IMR-90 (cell line): Measurements from ENCODE around the gene AGAP1. TPM values are rescaled to one million over a fixed set of nuclear protein-coding genes. Genes with fewer than 3 reads are reported as not detected.

ENCODE experiments used
- ATAC-seq: fragments of 200-7000 bp; cut with Tn5 transposase; 2 replicates; pipeline ENCODE4 v1.9.1; 2020; ENCODE audit warnings: low read depth, mild to moderate bottlenecking, moderate library complexity
- BruUV-seq: library from RNA; stranded (reverse); fragments of 400-500 nt; replicated peaks from 2 replicates; lab custom pipeline; 2021; lab: Mats Ljungman, UMichigan
- CTCF ChIA-PET: fragments of 300-600 bp; formaldehyde crosslinking; extraction: SDS; loops from one replicate; lab custom pipeline; 2021; ENCODE audit warnings: antibody characterized with exemption; lab: Yijun Ruan, JAX
- POLR2A ChIA-PET: fragments of 300-600 bp; sonication (Branson Sonifier 250); formaldehyde crosslinking; loops from one replicate; lab custom pipeline; 2022; ENCODE audit warnings: antibody characterized with exemption; ENCODE audit not compliant: unreplicated experiment; lab: Charles Lee
- DNase-seq: peaks from one replicate; pipeline ENCODE4 v3.0.0; 2013
- H2AFZ ChIP-seq: replicated peaks from 2 replicates; pipeline ENCODE3; 2013; ENCODE audit warnings: low read length, mild to moderate bottlenecking; ENCODE audit not compliant: poor library complexity
- H2AK5ac ChIP-seq: 2 replicates; pipeline ENCODE4 v1.6.1; 2013; ENCODE audit warnings: low read depth, low read length, inconsistent platforms
- H2AK9ac ChIP-seq: replicated peaks from 2 replicates; pipeline ENCODE3; 2013; ENCODE audit warnings: mild to moderate bottlenecking, low read depth, low read length, moderate library complexity; ENCODE audit not compliant: poor library complexity
- H2BK120ac ChIP-seq: 2 replicates; pipeline ENCODE4 v1.6.1; 2013; ENCODE audit warnings: low read depth, low read length, inconsistent platforms
- H2BK15ac ChIP-seq: 3 replicates; pipeline ENCODE4 v1.6.1; 2013; ENCODE audit warnings: low read depth, low read length, inconsistent platforms
- H2BK20ac ChIP-seq: 2 replicates; pipeline ENCODE4 v1.6.1; 2013; ENCODE audit warnings: low read depth, mild to moderate bottlenecking, inconsistent platforms, low read length, moderate library complexity
- H2BK5ac ChIP-seq: 2 replicates; pipeline ENCODE4 v1.6.1; 2013; ENCODE audit warnings: mild to moderate bottlenecking, low read depth, low read length, inconsistent platforms; ENCODE audit not compliant: poor library complexity, severe bottlenecking
- H3K14ac ChIP-seq: replicated peaks from 2 replicates; pipeline ENCODE4 v1.6.1; 2013; ENCODE audit warnings: low read depth, low read length, inconsistent platforms
- H3K18ac ChIP-seq: 2 replicates; pipeline ENCODE4 v1.6.1; 2013; ENCODE audit warnings: low read depth, low read length, control low read depth
- H3K23ac ChIP-seq: 2 replicates; pipeline ENCODE4 v1.6.1; 2013; ENCODE audit warnings: low read depth, low read length, inconsistent platforms
- H3K27ac ChIP-seq: 2 replicates; pipeline ENCODE4 v1.5.1; 2013; ENCODE audit warnings: mild to moderate bottlenecking, control low read depth, low read length; ENCODE audit not compliant: insufficient read depth
- H3K27me3 ChIP-seq: 2 replicates; pipeline ENCODE4 v1.6.1; 2013; ENCODE audit warnings: low read length; ENCODE audit not compliant: control insufficient read depth, insufficient read depth
- H3K36me3 ChIP-seq: 2 replicates; pipeline ENCODE4 v1.6.1; 2013; ENCODE audit warnings: low read length, mixed read lengths; ENCODE audit not compliant: control insufficient read depth, insufficient read depth
- H3K4ac ChIP-seq: 2 replicates; pipeline ENCODE4 v1.6.1; 2013; ENCODE audit warnings: low read depth, low read length, inconsistent platforms
- H3K4me1 ChIP-seq: 2 replicates; pipeline ENCODE4 v1.6.1; 2013; ENCODE audit warnings: low read length, mixed read lengths; ENCODE audit not compliant: control insufficient read depth, insufficient read depth
- H3K4me2 ChIP-seq: 2 replicates; pipeline ENCODE4 v1.6.1; 2013; ENCODE audit warnings: low read depth, mild to moderate bottlenecking, control low read depth, low read length, moderate library complexity
- H3K4me3 ChIP-seq: 2 replicates; pipeline ENCODE4 v1.5.1; 2013; ENCODE audit warnings: low read depth, mild to moderate bottlenecking, control low read depth, low read length, moderate library complexity; ENCODE audit not compliant: insufficient read depth
- H3K56ac ChIP-seq: 2 replicates; pipeline ENCODE4 v1.6.1; 2013; ENCODE audit warnings: low read length, inconsistent platforms; ENCODE audit not compliant: insufficient read depth; ENCODE audit errors: extremely low read depth
- H3K79me1 ChIP-seq, 2 experiments: 2 replicates each; pipeline ENCODE4 v1.6.1; 2013; ENCODE audit warnings: low read length in 2 of 2, inconsistent platforms in 1 of 2, low read depth in 1 of 2
- H3K9ac ChIP-seq: 2 replicates; pipeline ENCODE4 v1.6.1; 2013; ENCODE audit warnings: low read depth, low read length, control low read depth
- H3K9me1 ChIP-seq: 2 replicates; pipeline ENCODE4 v1.6.1; 2013; ENCODE audit warnings: low read length, inconsistent platforms; ENCODE audit not compliant: insufficient read depth
- H3K9me3 ChIP-seq: 2 replicates; pipeline ENCODE4 v1.6.1; 2013; ENCODE audit warnings: low read length; ENCODE audit not compliant: control insufficient read depth, insufficient read depth
- H4K20me1 ChIP-seq: 2 replicates; pipeline ENCODE4 v1.6.1; 2013; ENCODE audit warnings: low read length, inconsistent platforms; ENCODE audit not compliant: insufficient read depth
- H4K5ac ChIP-seq: 2 replicates; pipeline ENCODE4 v1.6.1; 2013; ENCODE audit warnings: mild to moderate bottlenecking, low read depth, low read length, control low read depth
- H4K8ac ChIP-seq, 2 experiments: 2 replicates each; pipeline ENCODE4 v1.6.1; 2013; ENCODE audit warnings: low read depth in 2 of 2, low read length in 2 of 2, control low read depth in 1 of 2, inconsistent platforms in 1 of 2
- H4K91ac ChIP-seq: 2 replicates; pipeline ENCODE4 v1.6.1; 2013; ENCODE audit warnings: low read depth, low read length, inconsistent platforms; ENCODE audit not compliant: insufficient read depth
- BHLHE40 ChIP-seq: fragments of 150-350 bp; IDR thresholded peaks from 2 replicates; pipeline ENCODE4 v1.6.1; 2016; ENCODE audit warnings: mild to moderate bottlenecking, low read depth, low read length
- CEBPB ChIP-seq: IDR thresholded peaks from 2 replicates; pipeline ENCODE4 v1.6.1; 2012; ENCODE audit warnings: low read depth, low read length, improper control_type of control experiment
- CHD1 ChIP-seq: IDR thresholded peaks from 2 replicates; pipeline ENCODE4 v1.6.1; 2012; ENCODE audit warnings: low read depth, low read length, improper control_type of control experiment
- FOS ChIP-seq: fragments of 150-350 bp; IDR thresholded peaks from 2 replicates; pipeline ENCODE4 v1.6.1; 2016; ENCODE audit warnings: low read depth, low read length
- MAFK ChIP-seq: IDR thresholded peaks from 2 replicates; pipeline ENCODE4 v1.6.1; 2012; ENCODE audit warnings: low read depth, low read length, improper control_type of control experiment
- MAZ ChIP-seq: IDR thresholded peaks from 2 replicates; pipeline ENCODE4 v1.6.1; 2012; ENCODE audit warnings: low read depth, mild to moderate bottlenecking, low read length, improper control_type of control experiment, moderate library complexity, borderline replicate concordance
- MXI1 ChIP-seq: IDR thresholded peaks from 2 replicates; pipeline ENCODE4 v1.6.1; 2012; ENCODE audit warnings: low read depth, mild to moderate bottlenecking, low read length, moderate library complexity, borderline replicate concordance
- NFE2L2 ChIP-seq: fragments of 150-350 bp; IDR thresholded peaks from 2 replicates; pipeline ENCODE4 v1.6.1; 2016; ENCODE audit warnings: low read depth, mild to moderate bottlenecking, low read length
- POLR2A ChIP-seq: IDR thresholded peaks from 2 replicates; pipeline ENCODE4 v1.6.1; 2012; ENCODE audit warnings: mild to moderate bottlenecking, low read depth, low read length
- RAD21 ChIP-seq: IDR thresholded peaks from 2 replicates; pipeline ENCODE4 v1.6.1; 2012; ENCODE audit warnings: low read length, improper control_type of control experiment
- RCOR1 ChIP-seq: IDR thresholded peaks from 2 replicates; pipeline ENCODE4 v1.6.1; 2012; ENCODE audit warnings: mild to moderate bottlenecking, low read length, improper control_type of control experiment; ENCODE audit not compliant: insufficient replicate concordance
- RFX5 ChIP-seq: IDR thresholded peaks from 2 replicates; pipeline ENCODE4 v1.8.0; 2012; ENCODE audit warnings: low read depth, mild to moderate bottlenecking, low read length, moderate library complexity
- SMC3 ChIP-seq: fragments of 150-350 bp; IDR thresholded peaks from 2 replicates; pipeline ENCODE4 v1.6.1; 2016; ENCODE audit warnings: low read depth, mild to moderate bottlenecking, antibody characterized with exemption, low read length, moderate library complexity
- whole genome bisulfite sequencing, 2 experiments: methylation state at CpG; one replicate each; pipeline versions ENCODE4 v1.1.5 to v1.1.7; 2013; ENCODE audit warnings: missing lambda C conversion rate in 2 of 2; ENCODE audit not compliant: insufficient read length in 1 of 2; ENCODE audit errors: extremely low coverage in 2 of 2; 5-methylcytosine and 5-hydroxymethylcytosine counted together
- dilution Hi-C: fragments of 300-500 bp; cut with HindIII; formaldehyde crosslinking; loops from one replicate; pipeline ENCODE4 v1.14.3; 2018; ENCODE audit warnings: low sequenced_read_pairs; ENCODE audit not compliant: unreplicated experiment
- in situ Hi-C: fragments of 300-500 bp; cut with MboI; formaldehyde crosslinking; loops from 3 replicates; pipeline ENCODE4 v1.14.3; 2019; ENCODE audit warnings: low sequenced_read_pairs, inconsistent platforms, mixed read lengths
- intact Hi-C: fragments of 100-400 bp; cut with micrococcal nuclease; formaldehyde crosslinking; loops from 2 replicates; pipeline ENCODE4 v1.10.0; 2022
- polyA plus RNA-seq, 3 experiments: library from polyadenylated mRNA; depleted of rRNA; stranded (reverse); fragments of >200 nt; gene quantifications; 2 replicates each; pipeline ENCODE4 v1.2.3, GENCODE V29; 2012; ENCODE audit warnings: low replicate concordance in 1 of 3
- total RNA-seq: library from RNA; depleted of rRNA; stranded (reverse); fragments of >200 nt; gene quantifications from 2 replicates; pipeline ENCODE4 v1.2.3, GENCODE V29; 2012
- TF ChIP-seq, protein P1 (sequence below): fragments of 150-350 bp; IDR thresholded peaks from 2 replicates; pipeline ENCODE4 v1.6.1; 2016; ENCODE audit warnings: low read depth, mild to moderate bottlenecking, low read length, moderate library complexity, borderline replicate concordance
- TF ChIP-seq, protein P2 (sequence below): fragments of 150-350 bp; IDR thresholded peaks from 2 replicates; pipeline ENCODE4 v1.6.1; 2017; ENCODE audit warnings: mild to moderate bottlenecking, antibody characterized with exemption, low read length, low read depth
- TF ChIP-seq, protein P3 (sequence below): conservative IDR thresholded peaks from 2 replicates; pipeline ENCODE4 v1.5.1; 2012; ENCODE audit warnings: mild to moderate bottlenecking, low read depth, low read length, improper control_type of control experiment

Gene AGAP1
- total and polyA plus RNA-seq, 2 of the 4 experiments (the other 2 are of a cell fraction): 15.1 to 16.4 TPM

DNA sequence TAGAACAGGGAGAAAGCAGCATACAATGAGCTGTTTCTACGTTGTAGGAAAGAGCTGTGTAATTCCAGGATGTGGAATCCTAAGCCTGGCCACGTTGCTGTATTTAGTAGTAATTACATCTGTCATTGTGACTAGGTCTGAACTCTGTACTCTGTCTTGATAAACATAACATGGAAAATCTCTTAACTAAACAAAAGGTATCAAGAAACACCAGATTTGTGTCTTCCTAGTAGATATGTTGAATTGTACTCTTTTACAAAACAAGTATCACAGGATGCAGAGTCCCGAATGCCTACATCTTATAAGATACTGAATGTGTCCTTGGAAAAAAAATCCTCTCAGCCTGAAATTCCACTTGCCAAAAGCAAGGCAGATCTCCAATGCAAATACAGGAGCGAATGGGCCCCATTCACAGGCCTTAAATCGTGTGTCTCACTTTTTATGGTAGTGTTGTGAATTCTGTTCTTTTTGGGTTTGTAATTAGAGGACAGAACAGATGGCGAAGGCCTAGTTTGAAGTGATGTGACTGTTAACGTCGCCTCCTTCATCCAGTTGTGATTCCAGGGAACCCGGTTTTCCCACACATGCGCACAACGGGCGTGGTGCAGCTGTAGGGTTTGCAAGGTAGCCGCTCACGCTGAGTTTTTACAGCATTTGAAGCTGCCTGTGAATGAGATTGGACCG lies 427.8 kb downstream of the AGAP1 start:
- Histone ChIP-seq H3K9me1 (peaks cover 10% of the 10 kb centered on the region; the same call in 1 of the 2 replicates), H3K27me3 (no peaks in the 10 kb centered on the region), H3K14ac (no peak overlapping the region), H3K18ac (no peak overlapping the region), H3K56ac (no peak overlapping the region), H2BK120ac (no peak overlapping the region), H3K4me2 (no peak overlapping the region), H3K23ac (no peak overlapping the region), H2BK5ac (no peak overlapping the region), H3K4me1 (no peaks in the 10 kb centered on the region), H2BK15ac (no peak overlapping the region), H2BK20ac (no peak overlapping the region), H3K4me3 (no peak overlapping the region), H4K91ac (no peak overlapping the region), H2AK5ac (no peak overlapping the region), H3K9ac (no peak overlapping the region), H3K36me3 (no peaks in the 10 kb centered on the region), H3K27ac (no peak overlapping the region), H3K79me1 (no peaks in the 10 kb centered on the region), H4K8ac (no peak overlapping the region), H4K5ac (no peak overlapping the region), H2AFZ (no peak overlapping the region), H2AK9ac (no peak overlapping the region), H3K9me3 (no peaks in the 10 kb centered on the region), H3K4ac (no peak overlapping the region), H4K20me1 (no peaks in the 10 kb centered on the region; the same call in 1 of the 2 replicates)
- no peak for ATAC-seq
- CTCF ChIA-PET: no interaction called here
- BruUV-seq: no TSS peak
- dilution Hi-C loops: no loop called here
- intact Hi-C loops: no loop called here
- POLR2A ChIA-PET: no interaction called here
- in situ Hi-C loops: no loop called here
- TF ChIP-seq, protein P1, sequence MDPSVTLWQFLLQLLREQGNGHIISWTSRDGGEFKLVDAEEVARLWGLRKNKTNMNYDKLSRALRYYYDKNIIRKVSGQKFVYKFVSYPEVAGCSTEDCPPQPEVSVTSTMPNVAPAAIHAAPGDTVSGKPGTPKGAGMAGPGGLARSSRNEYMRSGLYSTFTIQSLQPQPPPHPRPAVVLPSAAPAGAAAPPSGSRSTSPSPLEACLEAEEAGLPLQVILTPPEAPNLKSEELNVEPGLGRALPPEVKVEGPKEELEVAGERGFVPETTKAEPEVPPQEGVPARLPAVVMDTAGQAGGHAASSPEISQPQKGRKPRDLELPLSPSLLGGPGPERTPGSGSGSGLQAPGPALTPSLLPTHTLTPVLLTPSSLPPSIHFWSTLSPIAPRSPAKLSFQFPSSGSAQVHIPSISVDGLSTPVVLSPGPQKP: no peak
- TF ChIP-seq RCOR1 (no peak), RAD21 (no peak), CHD1 (no peak), BHLHE40 (no peak), RFX5 (no peak), POLR2A (no peak), NFE2L2 (no peak), FOS (no peak), SMC3 (no peak), MAFK (no peak), CEBPB (no peak), MXI1 (no peak), MAZ (no peak)
- TF ChIP-seq, protein P2, sequence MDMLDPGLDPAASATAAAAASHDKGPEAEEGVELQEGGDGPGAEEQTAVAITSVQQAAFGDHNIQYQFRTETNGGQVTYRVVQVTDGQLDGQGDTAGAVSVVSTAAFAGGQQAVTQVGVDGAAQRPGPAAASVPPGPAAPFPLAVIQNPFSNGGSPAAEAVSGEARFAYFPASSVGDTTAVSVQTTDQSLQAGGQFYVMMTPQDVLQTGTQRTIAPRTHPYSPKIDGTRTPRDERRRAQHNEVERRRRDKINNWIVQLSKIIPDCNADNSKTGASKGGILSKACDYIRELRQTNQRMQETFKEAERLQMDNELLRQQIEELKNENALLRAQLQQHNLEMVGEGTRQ: no peak
- TF ChIP-seq, protein P3, sequence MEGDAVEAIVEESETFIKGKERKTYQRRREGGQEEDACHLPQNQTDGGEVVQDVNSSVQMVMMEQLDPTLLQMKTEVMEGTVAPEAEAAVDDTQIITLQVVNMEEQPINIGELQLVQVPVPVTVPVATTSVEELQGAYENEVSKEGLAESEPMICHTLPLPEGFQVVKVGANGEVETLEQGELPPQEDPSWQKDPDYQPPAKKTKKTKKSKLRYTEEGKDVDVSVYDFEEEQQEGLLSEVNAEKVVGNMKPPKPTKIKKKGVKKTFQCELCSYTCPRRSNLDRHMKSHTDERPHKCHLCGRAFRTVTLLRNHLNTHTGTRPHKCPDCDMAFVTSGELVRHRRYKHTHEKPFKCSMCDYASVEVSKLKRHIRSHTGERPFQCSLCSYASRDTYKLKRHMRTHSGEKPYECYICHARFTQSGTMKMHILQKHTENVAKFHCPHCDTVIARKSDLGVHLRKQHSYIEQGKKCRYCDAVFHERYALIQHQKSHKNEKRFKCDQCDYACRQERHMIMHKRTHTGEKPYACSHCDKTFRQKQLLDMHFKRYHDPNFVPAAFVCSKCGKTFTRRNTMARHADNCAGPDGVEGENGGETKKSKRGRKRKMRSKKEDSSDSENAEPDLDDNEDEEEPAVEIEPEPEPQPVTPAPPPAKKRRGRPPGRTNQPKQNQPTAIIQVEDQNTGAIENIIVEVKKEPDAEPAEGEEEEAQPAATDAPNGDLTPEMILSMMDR: no peak
- WGBS, 2 experiments: 96% methylated on average over 4 of the region's 15 CpGs; no CpG with 5 or more reads in 1 of the 2 experiments
- no peak for DNase-seq
